GM19463 (cell line): Measurements from ENCODE around the gene DUSP9.

ENCODE experiments used
- ATAC-seq: cut with Tn5 transposase; IDR thresholded peaks from one replicate; pipeline ENCODE4 v1.9.1; 2021; ENCODE audit warnings: mild to moderate bottlenecking, moderate library complexity; ENCODE audit not compliant: unreplicated experiment

DUSP9 gene

DNA sequence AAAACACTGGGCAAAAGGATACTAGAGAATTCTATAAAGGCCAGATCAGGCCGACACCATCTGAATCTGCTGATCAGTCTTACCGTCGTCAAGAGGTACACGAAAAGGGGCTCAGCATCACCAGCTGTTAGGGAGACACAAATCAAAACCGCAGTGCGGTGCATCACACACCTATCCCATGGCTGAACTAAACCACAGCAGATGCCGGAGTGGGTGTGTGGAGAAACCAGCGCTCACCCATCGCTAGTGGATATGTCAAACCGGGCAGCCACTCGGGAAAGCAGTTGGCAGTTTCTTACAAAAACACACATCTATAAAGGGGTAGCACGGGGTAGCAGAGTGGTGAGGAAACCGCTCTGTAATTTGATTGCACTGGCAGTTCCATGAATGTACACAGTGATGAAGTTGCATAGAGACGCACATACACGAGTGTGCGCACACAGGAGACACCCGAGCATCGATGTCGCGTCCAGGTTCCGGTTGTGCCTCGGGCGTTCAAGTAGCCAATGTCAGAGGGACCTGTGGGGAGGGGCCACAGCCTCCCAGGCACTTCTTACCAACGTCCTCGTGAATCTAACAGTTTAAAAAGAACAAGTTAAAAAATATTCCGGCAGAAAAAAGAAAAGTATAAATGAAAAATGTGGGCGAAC is 24.9 kb upstream of the DUSP9 start:
- ATAC-seq: no peak

DNA sequence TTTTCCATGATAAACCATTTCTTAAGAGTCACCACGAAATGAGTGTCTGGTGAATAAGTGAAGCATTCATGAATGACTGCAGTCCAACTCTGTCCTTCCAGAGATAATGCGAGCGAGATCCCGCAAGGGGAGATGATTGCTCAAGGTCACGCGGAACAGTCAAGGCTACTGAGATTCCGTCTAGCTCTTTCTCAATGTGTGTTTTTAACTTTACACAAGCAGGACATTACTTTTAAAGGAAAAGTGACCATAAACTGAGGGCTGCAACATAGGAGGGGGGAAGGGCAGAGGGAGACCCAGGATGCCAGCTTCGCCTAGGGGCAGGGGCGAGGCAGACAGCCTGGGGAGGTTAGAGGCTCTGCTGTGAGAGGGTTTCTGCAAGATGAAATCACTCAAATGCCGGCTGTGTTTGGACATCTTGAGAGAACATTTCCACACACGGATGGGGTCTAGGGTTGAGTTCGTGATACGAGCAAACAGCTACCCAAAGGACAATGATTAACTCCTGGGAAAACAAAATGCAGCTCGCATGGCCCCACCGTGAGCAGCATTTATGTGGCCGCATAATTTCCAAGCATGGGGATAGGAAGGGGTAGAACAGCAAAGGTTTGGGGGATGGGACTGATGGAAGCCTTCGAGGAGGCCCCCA is 24.2 kb upstream of the DUSP9 start:
- no peak for ATAC-seq

DNA sequence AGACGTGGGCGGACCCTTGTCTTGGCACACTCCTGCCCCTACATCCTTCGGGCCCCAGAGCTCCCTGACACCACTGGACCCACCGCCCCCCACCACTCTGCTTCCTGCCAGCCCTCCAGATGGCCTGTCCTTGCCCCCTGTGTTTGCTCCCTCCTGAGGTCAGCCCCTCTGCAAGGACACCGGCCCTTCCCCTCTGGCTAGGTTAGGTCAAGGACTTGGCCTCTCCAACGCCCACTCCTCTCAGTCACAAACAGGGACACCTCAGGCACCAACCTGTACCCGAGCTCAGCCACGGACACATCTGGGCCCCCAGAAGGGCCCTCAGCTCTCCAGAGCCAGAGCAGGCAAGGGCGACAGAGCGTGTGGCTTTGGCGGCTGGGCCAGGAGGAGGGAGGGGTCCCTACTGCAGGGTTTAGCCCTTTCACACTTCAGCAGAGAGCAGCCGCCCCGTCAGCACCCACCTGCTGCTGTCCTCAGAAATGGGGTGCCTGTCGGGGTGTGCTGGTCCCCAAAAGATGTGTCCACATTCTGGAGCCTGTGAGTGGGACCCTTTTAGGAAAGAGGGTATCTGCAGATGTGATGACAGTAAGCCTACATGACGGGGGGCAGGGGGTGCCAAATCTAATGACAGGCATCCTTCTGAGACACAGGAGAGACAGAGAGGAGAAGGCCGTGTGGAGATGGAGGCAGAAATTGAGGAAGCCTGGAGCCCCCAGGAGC is 23.5 kb upstream of the DUSP9 start:
- no peak for ATAC-seq

DNA sequence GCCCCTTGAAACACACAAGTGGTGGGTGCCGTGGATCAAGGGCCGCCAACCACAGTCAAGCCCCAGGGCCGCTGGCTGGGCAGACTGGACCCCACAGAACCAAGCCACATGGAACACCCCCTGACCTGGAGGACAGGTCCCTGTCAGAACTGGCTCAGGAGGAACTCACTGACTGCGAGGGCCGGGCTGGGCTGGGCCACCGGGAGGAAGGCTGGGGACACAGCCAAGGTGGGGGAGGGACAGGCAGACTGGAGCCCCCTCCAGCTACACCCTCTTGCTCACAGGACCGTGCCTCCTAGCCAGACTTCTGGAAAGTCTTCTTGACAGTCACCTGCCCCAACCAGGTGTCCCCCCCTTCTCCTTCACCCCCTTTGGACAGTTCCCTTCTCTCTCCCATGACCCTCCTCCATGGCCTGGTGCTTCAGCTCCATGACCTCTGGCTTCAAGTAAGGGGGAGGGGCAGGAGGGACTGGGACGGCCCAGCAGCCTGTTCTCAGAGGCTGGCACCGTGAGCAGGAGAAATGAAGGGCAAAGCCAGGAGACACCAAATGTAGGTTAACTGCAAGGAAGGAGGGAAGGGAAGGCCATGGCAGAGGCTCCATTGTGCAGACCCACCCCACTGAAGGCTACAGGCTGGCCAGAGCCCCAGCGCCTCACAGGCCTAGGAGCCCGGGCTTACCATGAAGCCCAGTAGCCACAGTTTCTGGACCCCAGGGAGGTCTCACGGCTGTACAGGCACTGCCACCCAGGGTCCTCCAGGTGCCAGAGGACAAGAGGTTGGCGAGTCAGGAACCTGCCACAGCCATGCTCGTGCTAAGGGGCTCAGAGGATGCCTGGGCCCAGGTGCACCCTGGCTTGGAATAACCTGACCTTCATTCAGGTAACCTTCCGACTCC is 22.6 kb upstream of the DUSP9 start:
- no peak for ATAC-seq

DNA sequence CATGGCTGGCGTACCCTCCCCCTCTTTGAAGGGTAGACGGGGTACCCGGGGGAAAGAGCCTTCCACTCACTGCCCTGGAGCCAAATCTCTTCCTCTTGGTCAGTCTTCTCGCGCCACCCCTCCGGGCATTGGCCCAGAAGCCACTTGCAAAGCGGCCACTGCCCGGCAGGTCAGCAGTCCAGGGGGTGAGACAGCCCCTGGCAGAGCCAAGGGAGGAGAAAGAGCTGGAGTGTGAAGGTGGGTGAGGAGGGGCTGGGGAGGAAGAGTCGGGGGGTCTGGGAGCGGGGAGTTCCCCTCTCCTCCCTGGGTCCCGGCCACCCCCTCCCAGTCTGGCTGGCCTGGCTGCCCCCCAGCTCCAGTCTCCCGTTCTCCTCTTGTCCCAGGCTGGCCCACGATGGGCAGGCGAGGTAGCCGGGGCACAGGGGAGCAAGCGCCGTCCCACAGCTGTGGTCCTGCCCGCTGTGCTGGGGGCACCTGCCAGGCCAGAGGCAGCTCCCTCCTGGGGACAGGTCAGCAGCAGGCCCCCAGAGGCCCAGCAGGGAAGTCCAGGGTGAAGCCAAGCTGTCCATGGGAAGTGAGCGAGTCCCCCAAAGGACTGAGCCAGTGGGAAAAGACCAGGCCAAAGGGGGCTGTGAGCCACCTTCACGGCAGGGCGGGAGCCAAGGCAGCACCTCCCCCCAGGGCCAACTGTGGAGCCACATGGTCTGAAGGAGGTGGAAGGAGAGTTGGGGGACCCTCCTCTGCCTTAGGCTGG is 21.6 kb upstream of the DUSP9 start:
- no peak for ATAC-seq

DNA sequence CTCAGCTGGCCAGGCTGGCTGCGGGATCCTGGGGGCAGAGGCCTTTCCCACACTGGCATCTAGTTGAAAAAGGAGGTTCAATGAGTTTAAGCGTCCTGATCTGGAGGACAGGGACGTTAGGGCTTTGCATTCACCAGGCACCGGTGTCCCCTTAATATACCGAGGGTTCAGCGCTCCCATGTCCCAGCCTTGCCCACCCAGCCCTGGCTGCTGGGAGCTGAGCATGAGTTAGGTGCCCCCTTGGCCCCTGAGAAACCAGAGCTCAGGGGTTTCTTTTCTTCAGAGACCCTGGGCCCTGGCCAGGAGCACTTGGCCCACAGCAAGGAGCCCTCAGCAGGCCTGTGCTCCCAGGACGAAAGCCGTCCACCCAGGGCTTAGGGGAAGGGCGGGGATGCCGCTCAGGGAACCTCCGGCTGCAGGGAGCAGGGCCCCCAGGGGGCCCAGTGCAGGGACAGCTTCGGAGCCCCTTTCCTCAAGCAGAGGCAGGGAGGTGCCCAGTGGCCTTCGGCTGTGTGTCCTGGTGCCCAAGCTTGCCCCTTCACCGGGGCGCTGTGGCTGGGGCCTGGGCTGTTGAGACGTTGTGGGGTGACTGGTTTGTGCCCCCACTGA is 20.9 kb upstream of the DUSP9 start:
- no peak for ATAC-seq

DNA sequence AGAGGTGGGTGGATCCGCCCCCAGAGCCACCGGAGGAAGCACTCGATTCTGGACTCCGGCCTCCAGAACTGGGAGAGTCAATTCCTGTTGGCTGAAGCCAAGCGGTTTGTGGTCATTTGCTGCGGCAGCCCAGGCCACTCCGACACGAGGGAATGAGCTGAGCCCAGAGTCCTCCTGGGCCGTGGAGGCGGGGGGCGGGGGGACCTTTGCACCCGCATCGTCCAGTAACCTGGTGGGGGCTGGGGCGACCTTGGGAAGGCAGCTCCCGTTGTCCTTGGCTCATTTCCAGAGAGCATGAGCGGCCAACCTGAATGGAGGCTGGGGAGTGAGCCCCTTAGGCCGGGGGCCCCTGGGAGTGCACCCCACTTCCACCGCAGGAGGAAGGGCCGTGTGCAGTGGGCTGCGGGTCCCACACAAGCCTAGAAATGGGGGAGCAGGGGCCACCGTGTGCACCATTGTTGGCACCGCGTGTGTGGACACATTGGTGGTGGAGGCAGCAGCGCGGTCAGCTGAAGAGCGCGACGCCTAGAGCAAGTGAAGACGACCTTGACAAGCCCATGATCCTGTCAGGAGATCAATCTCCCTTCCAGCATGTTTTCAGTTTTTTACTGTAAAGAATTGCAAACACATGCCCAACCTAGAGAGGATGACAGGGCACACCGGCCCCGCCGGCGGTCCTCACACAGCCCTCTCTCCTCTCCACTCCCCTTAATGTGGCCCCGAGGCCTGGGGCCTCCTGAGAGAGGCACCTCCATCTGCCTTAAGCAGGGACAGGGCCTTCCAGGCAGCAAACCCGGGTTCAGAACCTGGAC is 19.9 kb upstream of the DUSP9 start:
- no peak for ATAC-seq

DNA sequence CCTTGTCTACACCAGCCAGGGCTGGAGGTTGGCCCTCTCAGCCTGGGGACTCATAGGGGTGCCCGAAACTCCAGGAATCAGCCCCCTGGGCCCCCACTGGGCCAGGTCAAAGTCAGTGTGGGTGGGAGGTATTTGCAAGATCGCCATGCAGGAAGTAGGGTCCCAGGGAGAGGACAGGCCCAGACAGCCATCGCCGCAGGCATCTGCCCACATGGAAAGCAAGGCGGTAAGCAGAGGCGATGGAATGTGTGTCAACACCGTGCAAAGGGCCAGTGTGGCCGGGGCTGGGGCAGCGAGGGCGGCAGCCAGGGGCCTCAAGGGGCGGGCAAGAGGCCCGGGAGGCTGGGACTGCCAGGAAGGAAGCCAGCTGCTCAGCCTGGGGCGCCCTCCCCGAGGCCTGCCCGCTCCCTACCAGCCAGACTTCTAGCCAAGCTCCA is 19.3 kb upstream of the DUSP9 start:
- ATAC-seq: no peak

DNA sequence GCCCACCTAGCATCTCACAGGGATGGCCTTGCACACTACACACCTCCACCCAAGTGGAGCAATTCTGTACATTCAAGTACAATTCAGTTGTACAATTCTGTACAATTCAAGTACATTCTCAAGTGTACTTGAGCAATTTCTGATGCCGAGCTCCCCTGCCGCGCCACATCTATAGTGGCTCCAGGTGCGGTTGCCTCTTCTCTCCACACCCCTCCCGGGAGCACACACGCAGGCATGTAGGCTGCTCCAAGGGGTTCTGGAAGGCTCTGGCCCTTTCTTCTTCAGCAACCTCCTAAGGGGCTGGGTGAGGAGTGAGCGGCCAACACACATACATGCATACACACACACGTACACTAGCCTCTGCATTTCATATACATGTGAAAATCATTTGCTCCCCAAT is 18.9 kb upstream of the DUSP9 start:
- no peak for ATAC-seq

DNA sequence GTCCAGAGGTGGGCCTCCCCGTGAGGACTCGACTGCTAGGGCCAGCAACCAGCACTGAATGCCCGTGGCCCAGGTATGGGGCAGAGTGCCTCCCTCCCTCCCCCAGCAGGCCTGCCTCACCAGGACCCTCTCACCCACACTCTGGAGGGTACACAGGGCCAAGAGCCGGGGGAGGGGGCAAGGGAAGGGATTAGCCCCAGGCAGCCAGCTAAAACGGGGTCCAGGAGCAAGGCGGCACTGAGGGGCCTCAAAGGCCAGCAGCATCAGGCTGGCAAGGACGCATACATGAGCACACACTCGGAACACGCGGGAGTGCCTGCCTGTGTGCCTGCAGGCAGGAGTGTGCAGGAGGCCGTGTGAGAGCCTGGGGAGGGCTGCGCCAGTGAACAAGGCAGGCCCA is 18.3 kb upstream of the DUSP9 start:
- no peak for ATAC-seq

DNA sequence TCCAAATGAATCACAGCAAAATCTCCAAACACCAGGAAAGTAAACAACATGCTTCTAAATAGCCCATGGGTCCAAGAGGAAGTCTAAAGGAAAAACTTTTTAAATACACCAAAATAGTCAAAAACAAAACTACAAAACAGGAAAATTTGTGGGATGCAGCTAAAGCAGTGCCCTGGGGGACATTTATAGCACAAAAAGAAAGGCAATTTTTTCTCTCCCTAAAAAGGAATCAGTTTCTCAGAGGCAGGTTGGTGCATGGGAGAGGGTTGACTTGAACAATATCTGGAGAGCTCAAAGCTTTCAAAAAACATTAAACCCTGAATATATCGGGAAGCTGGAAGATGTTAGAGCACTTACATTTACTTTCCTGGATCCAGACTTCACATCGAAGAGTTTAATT is 15.7 kb upstream of the DUSP9 start:
- ATAC-seq: no peak

DNA sequence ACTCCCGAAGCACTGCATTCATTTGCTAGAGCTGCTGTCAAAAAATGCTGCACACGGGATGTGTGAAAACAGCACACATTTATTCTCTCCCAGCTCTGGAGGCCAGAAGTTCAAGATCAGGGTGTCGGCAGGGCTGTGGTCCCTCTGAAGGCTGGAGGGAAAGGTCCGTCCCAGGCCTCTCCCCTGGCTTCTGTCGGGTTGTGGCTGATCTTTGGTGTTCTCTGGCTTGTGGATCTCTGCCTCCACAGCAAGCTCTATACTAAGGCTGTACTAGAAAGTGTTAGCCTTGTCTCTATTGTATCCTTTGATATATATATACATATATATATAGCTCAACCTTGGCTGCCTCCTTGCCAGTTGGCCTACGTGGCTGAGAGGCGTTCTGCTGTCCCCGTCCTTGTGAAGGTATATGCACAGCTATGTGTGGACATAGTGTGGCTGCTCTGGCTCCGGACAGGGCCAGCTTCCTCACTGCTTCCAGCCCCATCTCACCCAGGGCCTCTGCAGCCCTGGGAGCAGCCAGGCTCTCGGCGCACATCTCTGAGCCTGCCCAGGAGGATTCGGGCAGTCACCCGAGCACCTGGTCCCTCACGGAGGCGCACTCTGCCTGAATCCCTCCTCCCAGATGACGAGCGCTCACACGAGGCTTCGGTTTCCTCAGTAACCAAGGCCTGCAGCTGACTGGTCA is 15.0 kb upstream of the DUSP9 start:
- no peak for ATAC-seq

DNA sequence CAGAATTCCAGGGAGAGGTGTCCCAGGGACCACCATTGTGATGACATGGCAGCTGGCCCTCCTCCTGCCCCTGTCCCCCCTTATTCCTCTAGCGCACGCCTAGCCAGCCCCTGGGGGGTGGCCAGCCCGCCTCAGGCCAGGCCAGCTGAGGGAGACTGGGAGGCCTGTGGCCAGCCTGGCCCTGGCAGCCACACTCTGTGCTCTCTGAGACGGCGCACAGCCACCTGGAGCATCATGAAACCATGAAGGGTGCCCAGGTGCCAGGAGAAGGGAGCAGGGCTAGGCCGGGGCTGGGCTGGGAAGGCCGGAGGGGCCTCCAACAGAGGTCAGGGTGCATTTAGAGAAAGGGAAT is 14.4 kb upstream of the DUSP9 start:
- no peak for ATAC-seq

DNA sequence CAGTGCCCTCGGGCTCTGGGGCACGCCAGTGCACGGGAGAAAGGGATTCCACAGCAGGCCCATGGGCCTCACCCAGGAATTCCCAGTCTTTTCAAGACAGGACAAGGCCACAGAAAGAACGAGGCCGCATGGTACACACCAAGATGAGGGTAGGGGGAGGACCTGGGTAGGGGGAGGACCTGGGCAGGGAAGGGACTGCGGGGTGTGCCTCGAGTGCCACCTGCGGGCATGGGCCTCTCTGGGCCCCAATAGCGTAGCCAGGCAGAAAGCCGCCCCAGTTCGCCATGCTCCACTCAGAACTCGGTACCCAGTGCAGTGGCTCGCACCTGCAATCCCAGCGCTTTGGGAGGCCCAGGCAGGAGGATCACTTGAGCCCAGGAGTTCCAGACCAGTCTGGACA is 14.0 kb upstream of the DUSP9 start:
- no peak for ATAC-seq

DNA sequence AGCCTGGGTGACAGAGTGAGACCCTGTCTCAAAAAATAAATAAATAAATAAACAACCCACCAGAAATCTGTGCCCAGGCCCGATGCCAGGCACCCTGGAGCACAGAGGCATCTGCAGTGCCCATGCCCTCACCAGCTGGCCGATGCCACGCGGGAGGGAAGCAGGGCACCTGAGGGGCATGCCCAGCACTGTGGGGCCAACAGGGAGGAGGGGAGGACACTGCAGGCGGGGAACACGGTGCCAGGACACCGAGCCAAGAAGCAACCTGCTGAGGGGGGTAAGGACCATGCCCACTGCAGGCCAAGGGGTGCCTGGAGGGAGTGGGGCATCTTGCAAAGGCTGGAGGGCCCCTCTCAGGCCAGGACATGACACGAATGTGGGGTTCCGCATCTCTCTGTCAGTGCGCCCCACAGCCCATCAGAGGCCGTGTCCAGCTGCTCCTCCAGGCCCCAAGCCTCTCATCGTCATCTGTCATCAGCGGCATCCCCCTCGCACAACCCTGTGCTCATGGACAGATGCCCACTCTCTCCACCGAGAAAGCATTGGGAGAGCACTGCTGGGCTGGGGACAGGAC is 13.3 kb upstream of the DUSP9 start:
- ATAC-seq: no peak

DNA sequence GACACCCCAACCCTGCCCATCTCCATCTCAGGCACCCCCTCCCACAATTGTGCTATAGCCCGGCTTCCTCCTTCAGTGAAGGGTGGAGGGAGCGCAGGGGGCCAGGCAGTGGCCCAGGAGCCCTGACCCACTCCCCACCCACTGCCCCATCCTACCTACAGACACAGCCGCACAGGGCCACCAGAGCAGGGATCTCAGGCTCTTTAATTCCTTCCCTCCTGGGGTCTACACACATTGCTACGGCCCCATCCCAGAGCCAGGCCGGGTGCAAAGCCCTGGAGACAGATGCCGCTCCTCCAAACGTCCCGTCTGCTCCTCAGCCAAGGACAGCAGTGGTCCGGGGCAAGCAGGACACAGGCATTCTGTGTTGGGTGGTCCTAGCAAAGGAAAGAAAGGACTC is 12.8 kb upstream of the DUSP9 start:
- ATAC-seq: no peak

DNA sequence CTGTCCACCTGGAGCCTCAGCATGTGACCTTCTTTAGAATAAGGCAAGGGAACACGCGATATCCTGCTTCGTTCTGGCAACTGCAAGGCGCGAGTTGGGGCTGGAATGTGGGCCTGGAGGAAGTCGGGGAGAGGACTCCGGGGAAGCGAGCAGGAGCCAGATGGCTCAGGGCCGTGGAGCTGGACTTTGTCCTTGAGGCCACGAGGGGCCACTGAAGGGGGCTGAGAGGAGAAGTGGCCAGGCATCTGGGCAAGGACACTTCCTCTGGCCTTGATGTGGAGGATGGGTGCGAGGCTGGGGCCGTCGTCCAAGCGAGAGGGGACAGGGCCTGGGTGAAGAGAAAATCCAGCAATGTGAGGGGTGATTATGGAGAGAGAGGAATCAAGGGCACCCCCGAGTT is 12.2 kb upstream of the DUSP9 start:
- ATAC-seq: no peak

DNA sequence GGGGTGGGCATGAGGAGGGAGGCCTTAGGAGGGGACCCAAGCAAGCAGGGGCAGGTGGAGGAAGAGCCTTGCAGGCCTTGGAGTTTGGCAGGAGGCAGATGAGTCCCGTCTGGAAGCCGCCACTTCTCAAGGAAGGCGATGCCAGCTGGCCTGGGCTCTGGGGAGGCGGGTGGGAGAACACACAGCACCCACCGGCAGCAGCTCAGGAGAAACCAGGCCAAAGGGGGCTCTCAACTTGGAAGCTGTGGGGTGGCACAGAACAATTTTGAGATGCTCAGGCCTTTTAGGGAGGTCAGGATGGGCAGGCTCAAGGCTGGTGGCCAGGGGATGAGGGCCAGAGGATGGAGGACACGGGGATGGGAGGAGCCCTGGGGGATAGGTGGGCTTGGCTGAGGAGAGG is 11.6 kb upstream of the DUSP9 start:
- ATAC-seq: no peak
